Stomach (tissue), 19 donors: ENCODE data around the gene OR9G1. TPM values are rescaled to one million over a fixed set of nuclear protein-coding genes. Genes with fewer than 3 reads are reported as not detected.

Experiments used
- DNase-seq, 2 donors: peaks; one replicate each; pipeline versions ENCODE4 v3.0.0 to v3.0.0-alpha.2; 2013 to 2019
- H3K27ac ChIP-seq, 5 donors: fragments of 200-600 bp in 4 of 5; sonication (generic) in 4 of 5; one replicate each; pipeline ENCODE4 v1.5.1; 2013 to 2019; ENCODE audit warnings: mild to moderate bottlenecking in 1 of 5, moderate library complexity in 1 of 5
- H3K27me3 ChIP-seq, 3 donors: fragments of 200-600 bp; sonication (generic); one replicate each; pipeline ENCODE4 v1.5.1; 2017 to 2019; ENCODE audit warnings: mixed run types in 1 of 3
- H3K36me3 ChIP-seq, 4 donors: fragments of 200-600 bp; sonication (generic); 1 replicate in 3 of 4; 2 replicates in 1 of 4; pipeline ENCODE4 v1.5.1; 2016 to 2019
- H3K4me1 ChIP-seq, 4 donors: fragments of 200-600 bp; sonication (generic); one replicate each; pipeline ENCODE4 v1.5.1; 2016 to 2019
- H3K4me3 ChIP-seq, 4 donors: fragments of 200-600 bp; sonication (generic) in 3 of 4; one replicate each; pipeline ENCODE4 v1.5.1; 2016 to 2019; ENCODE audit warnings: mild to moderate bottlenecking in 1 of 4
- H3K9me3 ChIP-seq, 4 donors: fragments of 200-600 bp; sonication (generic); one replicate each; pipeline ENCODE4 v1.5.1; 2016 to 2019
- EP300 ChIP-seq: sonication (generic); formaldehyde crosslinking; IDR thresholded peaks from one replicate; pipeline ENCODE4 v1.6.1; 2017; ENCODE audit warnings: antibody characterized with exemption
- POLR2A ChIP-seq, 4 donors: fragments of 450-650 bp; IDR thresholded peaks; one replicate each; pipeline ENCODE4 v1.6.1; 2016; ENCODE audit warnings: antibody characterized with exemption in 4 of 4, control low read depth in 2 of 4, mild to moderate bottlenecking in 1 of 4, moderate library complexity in 1 of 4
- POLR2AphosphoS5 ChIP-seq, 3 donors: sonication (generic); formaldehyde crosslinking; IDR thresholded peaks; one replicate each; pipeline ENCODE4 v1.6.1; 2016; ENCODE audit warnings: antibody characterized with exemption in 3 of 3
- WGBS, 5 donors: extraction: QIAGEN DNeasy Blood & Tissue Kit in 3 of 5; methylation state at CpG; one replicate each; pipeline versions ENCODE4 v1.1.5 to v1.1.7; 2013 to 2018; 5-methylcytosine and 5-hydroxymethylcytosine counted together
- intact Hi-C: fragments of 100-400 bp; cut with DNase I; formaldehyde crosslinking; loops from one replicate; pipeline ENCODE4 v1.15.1; 2023; ENCODE audit warnings: low total_unique reads
- long read RNA-seq, 10 donors: transcript quantifications; one replicate each; lab custom pipeline, GENCODE V29; 2026
- polyA plus RNA-seq, 3 donors: library from polyadenylated mRNA; stranded (reverse); fragments of 200-250 nt; gene quantifications; one replicate each; pipeline ENCODE4 v1.2.3, GENCODE V29; 2013
- total RNA-seq, 5 donors: library from RNA; depleted of rRNA; stranded (reverse); fragments of >200 nt; gene quantifications; one replicate each; pipeline versions ENCODE4 v1.1.0 to v1.2.3, GENCODE V29; 2014 to 2016
- TF ChIP-seq, protein P1 (sequence below), 7 experiments: fragments of 450-650 bp in 4 of 7; fragments of 200-600 bp in 3 of 7; sonication (generic) in 3 of 7; IDR thresholded peaks; one replicate each; pipeline ENCODE4 v1.5.1; 2016 to 2019; ENCODE audit warnings: antibody characterized with exemption in 7 of 7, control low read depth in 2 of 7, mild to moderate bottlenecking in 1 of 7
- donor health status: healthy with polysubstance abuse.
- donor health status: Bipolar disorder and iron deficiency.
- donor health status: healthy.

OR9G1 gene
- total RNA-seq = not detected
- not detected for polyA plus RNA-seq
- long read RNA-seq, donor 1 = 0 reads
- long read RNA-seq, donor 2 = 0 reads
- long read RNA-seq, donor 3 = 0 reads
- long read RNA-seq, donor 4 = 0 reads
- long read RNA-seq, donor 5 = 0 reads
- long read RNA-seq, donor 6 = 0 reads
- long read RNA-seq, donor 7 = 0 reads
- long read RNA-seq, donor 8 = 0 reads
- long read RNA-seq, donor 9 = 0 reads
- long read RNA-seq, donor 10 = 0 reads

GRCh38 chr11:56698795-56699194 is at the start of gene OR9G1:
TSS of gene OR9G1 (plus strand) at chr11:56699095. CDS start at chr11:56700388, 1,293 bp downstream.
- Histone ChIP-seq H3K36me3 (no peaks in the 10 kb centered on the region), H3K4me3 (no peak within 1 kb of the TSS), H3K27me3 (no peaks in the 10 kb centered on the region), H3K4me1 (no peaks in the 10 kb centered on the region), H3K9me3 (no peaks in the 10 kb centered on the region), H3K27ac (no peak within 1 kb of the TSS)
- intact Hi-C loops = no loop called here
- no peak for DNase-seq
- 85 to 92% (median 90%) methylated on average over 1 of the region's 1 CpG for WGBS, 5 donors
- TF ChIP-seq, protein P1, sequence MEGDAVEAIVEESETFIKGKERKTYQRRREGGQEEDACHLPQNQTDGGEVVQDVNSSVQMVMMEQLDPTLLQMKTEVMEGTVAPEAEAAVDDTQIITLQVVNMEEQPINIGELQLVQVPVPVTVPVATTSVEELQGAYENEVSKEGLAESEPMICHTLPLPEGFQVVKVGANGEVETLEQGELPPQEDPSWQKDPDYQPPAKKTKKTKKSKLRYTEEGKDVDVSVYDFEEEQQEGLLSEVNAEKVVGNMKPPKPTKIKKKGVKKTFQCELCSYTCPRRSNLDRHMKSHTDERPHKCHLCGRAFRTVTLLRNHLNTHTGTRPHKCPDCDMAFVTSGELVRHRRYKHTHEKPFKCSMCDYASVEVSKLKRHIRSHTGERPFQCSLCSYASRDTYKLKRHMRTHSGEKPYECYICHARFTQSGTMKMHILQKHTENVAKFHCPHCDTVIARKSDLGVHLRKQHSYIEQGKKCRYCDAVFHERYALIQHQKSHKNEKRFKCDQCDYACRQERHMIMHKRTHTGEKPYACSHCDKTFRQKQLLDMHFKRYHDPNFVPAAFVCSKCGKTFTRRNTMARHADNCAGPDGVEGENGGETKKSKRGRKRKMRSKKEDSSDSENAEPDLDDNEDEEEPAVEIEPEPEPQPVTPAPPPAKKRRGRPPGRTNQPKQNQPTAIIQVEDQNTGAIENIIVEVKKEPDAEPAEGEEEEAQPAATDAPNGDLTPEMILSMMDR (IDR thresholded peaks at IDR 0.05) = no peak
- no peak for TF ChIP-seq EP300
- TF ChIP-seq POLR2A (IDR thresholded peaks at IDR 0.05) = no peak
- no peak for TF ChIP-seq POLR2AphosphoS5 (IDR thresholded peaks at IDR 0.05)

DNA sequence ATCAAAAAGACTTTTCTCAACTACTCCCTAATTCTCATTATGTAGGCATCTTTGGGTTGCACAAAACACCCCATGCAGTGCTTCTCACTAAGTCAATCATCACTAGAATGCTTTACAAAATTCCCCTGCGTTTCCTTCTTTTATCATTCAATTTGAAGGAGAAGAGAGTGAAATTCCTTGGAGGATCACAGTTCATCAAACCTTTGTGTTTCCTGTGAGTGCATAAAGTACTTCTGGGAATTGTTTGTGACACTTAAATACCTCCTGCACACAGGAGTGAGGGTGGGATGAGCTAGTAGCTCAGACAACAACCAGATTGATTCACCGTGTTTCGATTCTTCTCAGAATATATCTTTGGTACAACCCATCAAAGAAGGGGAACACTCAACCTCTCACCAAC is 39.1 kb upstream of the OR9G1 start:
- Histone ChIP-seq H3K27me3 (no peaks in the 10 kb centered on the region), H3K27ac (no peak overlapping the region), H3K36me3 (no peaks in the 10 kb centered on the region), H3K9me3 (no peaks in the 10 kb centered on the region), H3K4me3 (no peak overlapping the region), H3K4me1 (no peaks in the 10 kb centered on the region)
- WGBS, 5 donors = 27 to 43% (median 28%) methylated on average over 3 of the region's 3 CpGs
- no peak for DNase-seq
- intact Hi-C loops = no loop called here
- no peak for TF ChIP-seq POLR2A (IDR thresholded peaks at IDR 0.05)
- no peak for TF ChIP-seq POLR2AphosphoS5 (IDR thresholded peaks at IDR 0.05)
- no peak for TF ChIP-seq EP300
- TF ChIP-seq, protein P1 (IDR thresholded peaks at IDR 0.05) = no peak

GRCh38 chr11:56663386-56663785 is 35.5 kb upstream of the OR9G1 start, which contains the start of gene OR5AR1:
TSS of gene OR5AR1 (plus strand) at chr11:56663686. CDS start at chr11:56663686, 0 bp downstream.
- TF ChIP-seq, protein P1 (IDR thresholded peaks at IDR 0.05) = no peak
- TF ChIP-seq EP300 = no peak
- TF ChIP-seq POLR2A (IDR thresholded peaks at IDR 0.05) = no peak
- TF ChIP-seq POLR2AphosphoS5 (IDR thresholded peaks at IDR 0.05) = no peak
- DNase-seq = no peak
- Histone ChIP-seq H3K9me3 (no peaks in the 10 kb centered on the region), H3K27ac (no peak within 1 kb of the TSS), H3K27me3 (no peaks in the 10 kb centered on the region), H3K4me1 (no peaks in the 10 kb centered on the region), H3K36me3 (no peaks in the 10 kb centered on the region), H3K4me3 (no peak within 1 kb of the TSS)
- WGBS, 5 donors = 68 to 85% (median 75%) methylated on average over 2 of the region's 2 CpGs
- intact Hi-C loops = no loop called here

DNA sequence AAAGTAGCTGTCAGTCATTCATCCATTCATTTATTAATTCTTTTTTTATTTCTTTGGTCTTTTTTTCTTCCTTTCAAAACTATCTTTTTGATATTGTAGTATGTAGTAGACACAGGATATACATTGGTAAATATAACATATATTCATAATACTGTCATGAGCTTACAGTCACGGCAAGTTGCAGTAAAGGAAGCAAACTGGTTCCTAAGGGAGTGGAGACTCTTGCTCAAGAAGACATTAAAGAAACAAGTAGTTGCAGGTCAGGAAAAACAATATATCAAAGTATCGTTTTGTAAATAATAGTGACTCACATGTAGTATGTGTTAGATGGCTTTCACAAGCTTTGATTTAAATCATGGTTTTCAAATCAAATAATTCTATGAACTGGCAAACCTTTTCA is 27.9 kb upstream of the OR9G1 start:
- Histone ChIP-seq H3K4me3 (no peak overlapping the region), H3K4me1 (no peaks in the 10 kb centered on the region), H3K27ac (no peak overlapping the region), H3K36me3 (no peaks in the 10 kb centered on the region), H3K27me3 (no peaks in the 10 kb centered on the region), H3K9me3 (peaks cover 0 to 9% (median 0%) of the 10 kb centered on the region in 4 donors)
- TF ChIP-seq POLR2AphosphoS5 (IDR thresholded peaks at IDR 0.05) (no peak), POLR2A (IDR thresholded peaks at IDR 0.05) (no peak), EP300 (no peak)
- TF ChIP-seq, protein P1 (IDR thresholded peaks at IDR 0.05) = no peak
- 71 to 85% (median 83%) methylated on average over 2 of the region's 2 CpGs for WGBS, 5 donors
- intact Hi-C loops = no loop called here
- no peak for DNase-seq
